ENCODE results near the gene DZIP1. TPM values are rescaled to one million over a fixed set of nuclear protein-coding genes. Genes with fewer than 3 reads are reported as not detected.

Gene DZIP1
- polyA plus RNA-seq, 1 donor (not counting 4 experiments of a cell fraction or from before 2014, with no cell fraction given) = 1.4 TPM

DNA sequence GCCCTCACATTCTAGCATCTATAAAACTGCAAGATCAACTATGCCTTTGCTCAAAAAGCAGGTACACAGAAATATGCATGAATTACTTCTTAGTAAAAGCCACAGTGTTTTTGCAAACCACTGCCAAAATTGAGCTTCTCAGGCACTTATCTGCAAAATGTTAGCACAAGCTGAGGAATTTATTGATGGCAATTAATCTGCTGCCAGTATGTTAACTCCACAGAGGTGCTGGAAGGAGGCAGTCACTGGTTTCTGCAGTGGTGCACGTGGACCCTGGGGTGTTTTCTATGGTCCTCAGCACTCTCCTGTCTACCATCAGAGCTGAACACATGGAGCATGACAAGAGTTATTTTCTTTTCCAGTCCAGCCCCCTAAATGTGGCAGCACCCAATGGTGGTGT is 47.8 kb downstream of the DZIP1 start:
- Histone ChIP-seq H3K9ac (ENCODE audit: control insufficient read depth, extremely low read depth, insufficient read depth, low read length) (no peak overlapping the region), H2AFZ (ENCODE audit: control insufficient read depth, low read length) (no peak overlapping the region), H3K36me3 (ENCODE audit: control insufficient read depth in 2 of 2, extremely low read depth in 1 of 2, insufficient read depth in 2 of 2, low read length in 2 of 2) (no peaks in the 10 kb centered on the region), H3K79me2 (ENCODE audit: control insufficient read depth, insufficient read depth, low read length) (no peaks in the 10 kb centered on the region), H3K4me2 (ENCODE audit: control insufficient read depth, extremely low read depth, insufficient read depth, low read depth, low read length) (no peak overlapping the region), H3K4me1 (ENCODE audit: control insufficient read depth, extremely low read depth, insufficient read depth, low read length) (no peaks in the 10 kb centered on the region), H3K27me3 (ENCODE audit: control insufficient read depth, extremely low read depth, insufficient read depth, low read length) (peaks cover 12% of the 10 kb centered on the region), H4K20me1 (ENCODE audit: control insufficient read depth, extremely low read depth, insufficient read depth, low read length) (no peaks in the 10 kb centered on the region), H3K4me3 (ENCODE audit: control insufficient read depth in 2 of 3, extremely low read depth in 1 of 3, insufficient read depth in 2 of 3, low read depth in 1 of 3, low read length in 3 of 3) (no peak overlapping the region), H3K9me1 (ENCODE audit: control insufficient read depth, extremely low read depth, insufficient read depth, low read length) (no peaks in the 10 kb centered on the region), H3K27ac (ENCODE audit: control insufficient read depth, insufficient read depth, low read length) (no peak overlapping the region), H3K9me3 (ENCODE audit: control insufficient read depth, low read depth, low read length) (no peaks in the 10 kb centered on the region)
- dilution Hi-C loops (cut with MboI; ENCODE audit: extremely low pct_ligation_motif_present, low sequenced_read_pairs) = no loop called here
- no peak for TF ChIP-seq EZH2 (IDR thresholded peaks at IDR 0.05; ENCODE audit: low read length)
- TF ChIP-seq, protein P1, sequence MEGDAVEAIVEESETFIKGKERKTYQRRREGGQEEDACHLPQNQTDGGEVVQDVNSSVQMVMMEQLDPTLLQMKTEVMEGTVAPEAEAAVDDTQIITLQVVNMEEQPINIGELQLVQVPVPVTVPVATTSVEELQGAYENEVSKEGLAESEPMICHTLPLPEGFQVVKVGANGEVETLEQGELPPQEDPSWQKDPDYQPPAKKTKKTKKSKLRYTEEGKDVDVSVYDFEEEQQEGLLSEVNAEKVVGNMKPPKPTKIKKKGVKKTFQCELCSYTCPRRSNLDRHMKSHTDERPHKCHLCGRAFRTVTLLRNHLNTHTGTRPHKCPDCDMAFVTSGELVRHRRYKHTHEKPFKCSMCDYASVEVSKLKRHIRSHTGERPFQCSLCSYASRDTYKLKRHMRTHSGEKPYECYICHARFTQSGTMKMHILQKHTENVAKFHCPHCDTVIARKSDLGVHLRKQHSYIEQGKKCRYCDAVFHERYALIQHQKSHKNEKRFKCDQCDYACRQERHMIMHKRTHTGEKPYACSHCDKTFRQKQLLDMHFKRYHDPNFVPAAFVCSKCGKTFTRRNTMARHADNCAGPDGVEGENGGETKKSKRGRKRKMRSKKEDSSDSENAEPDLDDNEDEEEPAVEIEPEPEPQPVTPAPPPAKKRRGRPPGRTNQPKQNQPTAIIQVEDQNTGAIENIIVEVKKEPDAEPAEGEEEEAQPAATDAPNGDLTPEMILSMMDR (optimal IDR thresholded peaks at IDR 0.05 in 1 of 3, IDR thresholded peaks at IDR 0.05 in 1 of 3, conservative IDR thresholded peaks at IDR 0.05 in 1 of 3; ENCODE audit: extremely low read depth in 1 of 3, insufficient read depth in 2 of 3, low read length in 3 of 3) = no peak
- DNase-seq (ENCODE audit: low read depth, low spot score) (no peak), FAIRE-seq (no peak)

DNA sequence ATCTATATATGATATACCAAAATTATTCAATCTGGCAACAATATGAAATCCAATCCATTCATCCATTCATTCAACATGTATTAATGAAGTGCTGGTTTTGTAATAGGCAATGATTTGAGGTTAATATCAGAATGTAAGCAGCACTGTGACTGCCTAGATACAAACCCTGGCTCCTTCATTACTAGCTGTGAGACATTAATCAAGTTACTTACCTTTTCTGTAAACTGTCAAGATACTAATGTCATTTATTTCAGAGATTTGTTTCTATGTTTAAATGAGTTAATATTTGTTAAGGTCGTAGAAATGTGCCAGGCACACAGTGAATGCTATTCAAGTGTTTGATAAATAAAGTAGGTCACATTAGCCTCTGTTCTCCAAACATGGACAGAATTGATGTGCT is 51.0 kb downstream of the DZIP1 start:
- DNase-seq (ENCODE audit: low read depth, low spot score) (no peak), FAIRE-seq (no peak)
- no peaks in the 10 kb centered on the region for H3K36me3 ChIP-seq (ENCODE audit: control insufficient read depth in 2 of 2, extremely low read depth in 1 of 2, insufficient read depth in 2 of 2, low read length in 2 of 2)
- no peaks in the 10 kb centered on the region for H3K9me3 ChIP-seq (ENCODE audit: control insufficient read depth, low read depth, low read length)
- H3K27me3 ChIP-seq (ENCODE audit: control insufficient read depth, extremely low read depth, insufficient read depth, low read length) = peaks cover 5% of the 10 kb centered on the region
- H2AFZ ChIP-seq (ENCODE audit: control insufficient read depth, low read length) = no peak overlapping the region
- no peaks in the 10 kb centered on the region for H3K79me2 ChIP-seq (ENCODE audit: control insufficient read depth, insufficient read depth, low read length)
- no peak overlapping the region for H3K9ac ChIP-seq (ENCODE audit: control insufficient read depth, extremely low read depth, insufficient read depth, low read length)
- dilution Hi-C loops (cut with MboI; ENCODE audit: extremely low pct_ligation_motif_present, low sequenced_read_pairs) = no loop called here
- H3K9me1 ChIP-seq (ENCODE audit: control insufficient read depth, extremely low read depth, insufficient read depth, low read length) = no peaks in the 10 kb centered on the region
- no peak for TF ChIP-seq EZH2 (IDR thresholded peaks at IDR 0.05; ENCODE audit: low read length)
- TF ChIP-seq, protein P1 (optimal IDR thresholded peaks at IDR 0.05 in 1 of 3, IDR thresholded peaks at IDR 0.05 in 1 of 3, conservative IDR thresholded peaks at IDR 0.05 in 1 of 3; ENCODE audit: extremely low read depth in 1 of 3, insufficient read depth in 2 of 3, low read length in 3 of 3) = no peak
- H3K4me2 ChIP-seq (ENCODE audit: control insufficient read depth, extremely low read depth, insufficient read depth, low read depth, low read length) = no peak overlapping the region
- no peaks in the 10 kb centered on the region for H4K20me1 ChIP-seq (ENCODE audit: control insufficient read depth, extremely low read depth, insufficient read depth, low read length)
- no peak overlapping the region for H3K4me3 ChIP-seq (ENCODE audit: control insufficient read depth in 2 of 3, extremely low read depth in 1 of 3, insufficient read depth in 2 of 3, low read depth in 1 of 3, low read length in 3 of 3)
- no peak overlapping the region for H3K27ac ChIP-seq (ENCODE audit: control insufficient read depth, insufficient read depth, low read length)
- H3K4me1 ChIP-seq (ENCODE audit: control insufficient read depth, extremely low read depth, insufficient read depth, low read length) = peaks cover 1% of the 10 kb centered on the region
